Mammary epithelial cell (primary cell): Measurements from ENCODE around the gene SLC24A3.

Experiments used
- EZH2 ChIP-seq: IDR thresholded peaks from 2 replicates; pipeline ENCODE4 v1.6.1; 2012; ENCODE audit warnings: low read length, inconsistent platforms, borderline replicate concordance
- TF ChIP-seq, protein P1 (sequence below), 2 donors: IDR thresholded peaks in 1 of 2; conservative IDR thresholded peaks in 1 of 2; 2 replicates each; pipeline ENCODE4 v1.5.1; 2011 to 2012; ENCODE audit warnings: inconsistent platforms in 2 of 2, low read length in 2 of 2, mild to moderate bottlenecking in 2 of 2, control low read depth in 1 of 2, low read depth in 1 of 2; ENCODE audit not compliant: insufficient read depth in 1 of 2; ENCODE audit errors: extremely low read depth in 1 of 2

DNA sequence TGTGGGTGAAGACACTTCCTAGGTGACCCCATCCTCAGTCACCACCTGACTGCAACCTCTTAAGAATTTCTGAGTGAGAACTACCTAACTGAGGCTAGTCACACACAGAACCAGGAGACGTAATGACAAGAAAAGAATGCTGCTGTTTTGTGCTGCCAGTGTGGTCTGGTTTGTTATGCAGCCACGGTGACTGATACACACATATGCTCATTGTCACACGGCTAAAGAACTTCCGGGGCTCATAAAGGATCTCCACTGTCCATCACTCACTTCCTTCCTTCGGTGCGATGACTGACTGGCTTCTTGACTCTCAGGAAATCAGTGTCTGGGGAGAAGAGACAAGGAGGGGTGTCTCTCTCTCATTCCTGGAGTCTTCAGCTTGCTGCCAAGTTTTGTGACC lies 88.0 kb downstream of the SLC24A3 start:
- TF ChIP-seq, protein P1, sequence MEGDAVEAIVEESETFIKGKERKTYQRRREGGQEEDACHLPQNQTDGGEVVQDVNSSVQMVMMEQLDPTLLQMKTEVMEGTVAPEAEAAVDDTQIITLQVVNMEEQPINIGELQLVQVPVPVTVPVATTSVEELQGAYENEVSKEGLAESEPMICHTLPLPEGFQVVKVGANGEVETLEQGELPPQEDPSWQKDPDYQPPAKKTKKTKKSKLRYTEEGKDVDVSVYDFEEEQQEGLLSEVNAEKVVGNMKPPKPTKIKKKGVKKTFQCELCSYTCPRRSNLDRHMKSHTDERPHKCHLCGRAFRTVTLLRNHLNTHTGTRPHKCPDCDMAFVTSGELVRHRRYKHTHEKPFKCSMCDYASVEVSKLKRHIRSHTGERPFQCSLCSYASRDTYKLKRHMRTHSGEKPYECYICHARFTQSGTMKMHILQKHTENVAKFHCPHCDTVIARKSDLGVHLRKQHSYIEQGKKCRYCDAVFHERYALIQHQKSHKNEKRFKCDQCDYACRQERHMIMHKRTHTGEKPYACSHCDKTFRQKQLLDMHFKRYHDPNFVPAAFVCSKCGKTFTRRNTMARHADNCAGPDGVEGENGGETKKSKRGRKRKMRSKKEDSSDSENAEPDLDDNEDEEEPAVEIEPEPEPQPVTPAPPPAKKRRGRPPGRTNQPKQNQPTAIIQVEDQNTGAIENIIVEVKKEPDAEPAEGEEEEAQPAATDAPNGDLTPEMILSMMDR (conservative IDR thresholded peaks at IDR 0.05 in 1 of 2, IDR thresholded peaks at IDR 0.05 in 1 of 2; ENCODE audit: extremely low read depth in 1 of 2, insufficient read depth in 1 of 2, low read depth in 1 of 2, low read length in 2 of 2) = no peak
- TF ChIP-seq EZH2 = no peak
